ENCODE measurements around the gene MBD5.
A peak's percentile ranks its signal among the peaks of the same experiment; 100 is the strongest.

The MBD5 gene

DNA sequence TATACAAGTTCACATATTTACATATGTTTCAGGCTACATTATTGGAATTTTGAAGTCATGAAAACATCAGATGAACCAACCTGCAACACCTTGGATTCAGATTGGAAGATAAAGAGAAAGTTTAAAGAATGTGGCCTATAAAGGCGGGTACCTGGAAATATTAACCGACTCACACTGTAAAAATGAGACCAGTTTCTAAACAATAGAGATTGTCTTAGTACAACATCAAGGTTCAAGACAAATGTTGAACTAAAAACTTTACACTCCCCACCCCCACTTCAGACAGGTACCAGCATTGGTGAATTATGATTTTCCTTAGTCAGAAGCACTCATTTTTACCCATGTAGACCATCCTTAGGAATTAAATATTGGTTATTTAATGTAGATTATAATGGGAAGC lies 437.3 kb downstream of the MBD5 start:
- DNase-seq (ENCODE audit: low read depth in 2 of 2): no peak

DNA sequence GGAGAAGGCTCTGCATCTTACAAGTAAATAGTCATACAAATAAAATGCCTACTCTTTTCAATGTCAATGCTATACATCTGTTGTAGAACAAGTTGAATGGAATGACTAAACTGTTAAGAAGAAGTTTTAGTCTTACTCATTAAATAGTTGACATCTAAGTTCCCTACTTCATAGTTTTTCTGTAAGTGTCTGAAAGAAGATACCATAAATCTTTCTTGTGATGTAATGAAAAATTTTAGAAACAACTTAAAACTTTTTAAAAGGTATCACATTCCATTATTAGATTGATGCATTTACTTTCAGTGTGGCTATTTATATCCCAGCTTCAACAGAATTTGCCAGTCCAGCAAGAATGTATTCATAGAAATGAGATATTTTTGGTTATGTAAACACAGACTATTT lies 438.5 kb downstream of the MBD5 start:
- DNase-seq (ENCODE audit: low read depth in 2 of 2): peak; percentile 13 to 20

DNA sequence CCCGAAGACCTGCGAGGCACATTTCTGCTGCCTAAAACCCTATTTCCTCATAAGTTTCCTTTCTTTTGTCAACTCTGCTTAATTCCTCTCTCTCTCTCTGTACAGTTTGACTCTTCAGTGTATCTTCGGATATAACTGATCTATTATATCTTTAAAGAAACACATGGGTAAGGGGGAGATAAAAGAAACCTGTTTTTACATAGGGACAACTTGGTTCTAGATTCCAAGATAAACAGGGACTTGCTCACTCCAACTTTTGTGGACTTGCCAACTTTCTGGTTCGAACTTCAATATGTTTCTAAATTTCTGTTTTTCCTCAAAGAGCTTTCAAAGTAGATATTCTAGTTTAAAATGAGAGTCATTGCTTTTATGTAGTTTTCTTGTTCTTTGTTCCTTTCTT lies 441.0 kb downstream of the MBD5 start:
- DNase-seq (ENCODE audit: low read depth in 2 of 2): no peak

DNA sequence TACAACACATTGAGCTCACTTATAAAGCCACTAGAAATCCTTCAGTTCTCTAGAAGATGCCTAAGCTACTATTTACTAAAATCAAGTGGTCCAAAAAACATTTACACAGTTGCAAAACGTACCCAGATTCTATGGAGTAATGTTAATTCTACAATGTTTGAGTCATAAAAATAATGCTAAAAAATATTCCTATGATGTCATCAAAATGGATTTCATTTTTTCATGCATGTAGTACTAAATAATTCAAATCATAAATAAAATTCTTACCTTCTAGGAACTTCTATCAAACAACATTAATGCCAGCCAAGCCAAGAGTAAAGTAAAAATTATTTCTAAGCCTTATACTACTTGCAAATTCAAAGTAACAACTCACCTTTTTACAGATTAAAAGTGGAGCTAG lies 454.7 kb downstream of the MBD5 start:
- DNase-seq (ENCODE audit: low read depth in 2 of 2): no peak

DNA sequence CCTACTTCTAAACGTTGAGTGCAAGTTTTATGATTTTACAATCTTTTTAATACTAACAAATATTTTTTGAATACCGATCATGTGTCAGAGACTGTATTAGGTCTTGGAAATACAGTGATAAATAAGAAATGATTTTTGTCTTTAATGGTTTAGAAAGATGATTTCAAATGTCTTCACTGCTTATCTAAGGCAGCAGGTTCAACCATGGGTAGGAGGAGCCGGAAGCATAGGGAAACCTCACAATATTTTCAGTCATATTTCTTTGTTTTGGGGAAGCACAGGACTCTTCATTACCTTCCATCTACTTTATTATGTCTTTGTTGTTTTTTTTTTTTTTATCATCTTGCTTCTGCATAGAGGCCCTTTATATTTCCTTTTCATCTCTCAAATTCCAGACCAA lies 458.5 kb downstream of the MBD5 start:
- no peak for DNase-seq (ENCODE audit: low read depth in 2 of 2)

DNA sequence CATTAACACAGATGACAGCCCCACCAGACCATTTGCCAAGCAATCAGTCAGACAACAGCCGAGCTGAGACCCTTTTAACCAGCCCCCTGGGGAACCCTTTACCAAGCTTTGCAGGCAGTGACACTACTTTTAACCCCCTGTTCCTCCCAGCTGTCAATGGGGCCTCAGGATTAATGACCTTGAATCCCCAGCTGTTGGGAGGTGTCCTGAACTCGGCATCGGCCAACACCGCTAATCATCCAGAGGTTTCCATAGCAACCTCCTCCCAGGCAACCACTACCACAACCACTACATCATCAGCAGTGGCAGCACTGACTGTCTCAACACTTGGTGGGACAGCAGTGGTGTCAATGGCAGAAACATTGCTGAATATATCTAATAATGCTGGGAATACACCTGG lies 462.8 kb downstream of the MBD5 start:
- DNase-seq (ENCODE audit: low read depth in 2 of 2): no peak

DNA sequence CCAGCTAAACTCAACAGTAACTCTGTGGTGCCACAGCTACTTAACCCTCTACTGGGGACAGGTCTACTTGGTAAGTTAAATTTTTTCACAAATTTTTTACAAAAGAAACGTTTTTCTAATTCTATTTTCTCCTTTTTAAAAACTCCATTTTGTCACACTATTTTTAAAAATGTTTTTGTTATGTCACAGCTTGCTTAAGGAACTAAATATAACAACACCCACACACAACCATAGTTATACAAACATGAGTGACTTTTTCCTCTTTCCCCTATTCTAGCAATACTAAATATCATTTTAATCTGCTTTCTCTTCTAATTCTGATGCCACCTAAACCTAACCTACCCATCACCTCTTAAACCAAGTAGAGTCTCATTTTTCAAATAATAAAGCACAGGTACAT lies 463.2 kb downstream of the MBD5 start:
- DNase-seq (ENCODE audit: low read depth in 2 of 2): no peak

DNA sequence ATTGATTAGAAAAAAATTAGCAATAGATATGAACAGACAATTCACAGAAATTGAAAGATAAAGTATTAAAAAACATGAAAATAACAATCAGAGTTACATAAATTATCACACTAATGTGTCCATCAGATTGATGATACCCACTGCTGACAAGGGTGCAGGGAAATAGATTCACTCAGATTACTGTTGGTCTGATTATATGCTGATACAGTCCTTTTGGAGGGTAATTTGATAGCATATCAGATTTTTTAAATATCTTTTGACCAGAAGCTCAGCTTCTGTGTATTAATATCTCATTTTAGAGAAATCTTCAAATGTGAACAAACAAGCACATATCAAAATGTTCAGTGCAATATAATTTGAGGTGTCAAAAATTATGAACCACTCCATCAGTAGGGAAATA lies 465.8 kb downstream of the MBD5 start:
- no peak for DNase-seq (ENCODE audit: low read depth in 2 of 2)

DNA sequence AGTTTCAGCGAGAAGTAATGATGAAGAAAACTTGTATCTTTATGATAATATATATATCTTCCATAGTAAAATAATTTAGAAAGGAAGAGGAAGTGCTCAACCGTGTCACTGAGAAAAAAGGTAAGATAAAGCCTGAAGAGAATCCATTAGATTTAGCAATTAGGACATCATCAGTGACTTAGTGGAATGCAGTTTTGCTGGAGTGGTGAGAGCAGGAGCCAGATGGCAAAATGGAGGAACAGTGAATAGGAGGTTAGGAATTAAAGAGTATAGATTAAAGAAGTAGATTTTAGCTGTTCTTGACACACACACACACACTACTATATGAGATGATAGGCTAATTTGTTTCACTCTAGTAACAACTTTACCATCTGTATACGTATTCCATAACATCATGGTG lies 466.5 kb downstream of the MBD5 start:
- no peak for DNase-seq (ENCODE audit: low read depth in 2 of 2)

DNA sequence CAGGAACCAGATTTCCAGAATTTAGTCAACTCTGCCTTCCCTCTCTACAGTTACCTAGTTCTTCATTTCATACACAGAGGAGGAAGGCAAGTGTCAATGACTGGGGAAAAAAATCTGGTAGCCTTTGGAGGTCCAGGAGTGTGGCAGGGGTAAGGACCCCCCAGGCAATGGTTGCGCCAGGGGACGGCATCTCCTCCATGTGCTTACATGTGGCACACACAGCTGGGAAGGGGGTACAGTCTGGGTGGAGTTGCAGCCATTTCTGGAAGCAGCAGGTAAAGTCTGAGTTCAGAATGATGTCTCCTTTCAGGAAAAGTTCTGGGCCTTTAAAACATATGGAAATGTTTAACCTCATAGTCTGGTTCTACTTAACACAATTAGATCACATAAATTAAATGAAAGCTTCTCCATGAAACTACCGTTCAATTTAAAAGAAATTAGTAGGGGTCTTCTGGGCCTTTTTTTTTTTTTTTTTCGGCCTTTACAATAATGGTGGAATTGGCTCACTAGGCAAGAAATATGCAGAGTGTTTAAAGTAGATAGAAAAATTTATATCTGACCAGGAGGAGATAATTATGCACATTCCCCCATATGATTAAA lies 470.0 kb downstream of the MBD5 start:
- DNase-seq (ENCODE audit: low read depth in 2 of 2): no peak

DNA sequence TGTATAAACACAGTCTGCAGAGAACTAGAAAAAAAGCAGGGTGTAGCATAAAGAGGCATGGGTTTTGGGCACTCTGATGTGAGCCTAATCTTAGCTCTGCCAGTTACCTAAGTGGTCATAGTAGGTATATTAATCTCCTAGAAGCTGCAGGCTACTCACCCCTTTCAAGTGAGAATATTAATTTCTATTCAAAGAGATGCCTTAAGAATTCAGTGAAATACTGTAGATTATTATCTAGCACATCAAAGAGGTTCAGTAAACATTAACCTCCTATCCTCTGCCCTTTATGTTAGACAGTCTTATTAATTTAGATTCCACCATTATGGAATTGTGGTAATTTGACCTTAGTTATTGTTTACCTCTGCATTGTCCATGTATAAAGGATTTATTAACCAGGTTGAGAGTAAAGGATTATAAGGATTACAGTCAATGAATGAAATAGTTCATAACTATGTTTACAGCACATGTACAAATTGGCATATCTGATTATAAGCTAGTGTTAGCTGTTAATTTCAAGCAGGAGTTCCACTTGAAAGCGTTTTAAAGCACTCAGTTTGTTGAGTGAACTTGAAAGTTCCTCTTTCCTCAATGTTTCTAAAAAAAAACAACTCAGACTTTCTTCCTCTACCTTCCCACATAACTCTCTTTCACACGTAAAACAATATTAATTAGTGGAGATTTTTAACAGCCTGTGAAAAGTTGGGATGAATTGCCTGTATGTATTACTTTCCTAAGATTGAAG lies 473.1 kb downstream of the MBD5 start:
- DNase-seq (ENCODE audit: low read depth in 2 of 2): no peak

DNA sequence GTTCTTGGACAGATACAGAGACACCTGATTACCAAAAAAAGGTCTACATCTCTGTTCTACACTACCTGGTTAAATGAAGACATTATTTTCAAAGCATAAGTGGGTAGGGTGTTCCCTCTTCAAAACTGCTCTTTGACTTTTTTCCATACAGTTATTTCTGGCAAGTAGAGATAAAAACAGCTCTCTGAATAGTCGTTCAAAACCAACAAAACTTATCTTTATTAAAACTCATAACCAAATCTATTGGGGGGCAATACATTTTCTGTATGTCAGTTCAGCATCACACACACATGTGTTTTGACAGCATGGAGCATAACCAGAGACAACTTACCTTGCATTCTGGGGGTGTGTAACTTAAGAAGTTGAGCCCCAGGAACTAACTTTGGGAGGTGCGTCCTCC lies 474.7 kb downstream of the MBD5 start:
- no peak for DNase-seq (ENCODE audit: low read depth in 2 of 2)

DNA sequence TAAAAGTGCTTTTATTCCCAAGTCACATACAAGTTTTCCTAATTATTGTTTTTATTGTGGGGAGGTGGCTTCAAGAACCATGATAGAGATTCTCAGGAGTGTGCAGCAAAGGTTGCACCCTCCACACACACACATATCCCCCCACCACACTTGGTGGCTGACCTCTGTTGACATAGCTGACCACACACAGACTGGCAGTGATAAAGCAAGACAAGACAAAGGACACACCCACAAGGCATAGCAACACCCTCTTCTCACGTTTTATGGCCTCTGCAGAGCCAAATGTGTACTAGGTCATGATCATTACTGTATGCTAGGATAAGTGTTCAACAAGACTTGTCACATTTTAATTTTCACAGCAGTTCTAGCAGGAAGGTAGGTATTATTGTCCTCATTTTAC lies 480.7 kb downstream of the MBD5 start:
- no peak for DNase-seq (ENCODE audit: low read depth in 2 of 2)

DNA sequence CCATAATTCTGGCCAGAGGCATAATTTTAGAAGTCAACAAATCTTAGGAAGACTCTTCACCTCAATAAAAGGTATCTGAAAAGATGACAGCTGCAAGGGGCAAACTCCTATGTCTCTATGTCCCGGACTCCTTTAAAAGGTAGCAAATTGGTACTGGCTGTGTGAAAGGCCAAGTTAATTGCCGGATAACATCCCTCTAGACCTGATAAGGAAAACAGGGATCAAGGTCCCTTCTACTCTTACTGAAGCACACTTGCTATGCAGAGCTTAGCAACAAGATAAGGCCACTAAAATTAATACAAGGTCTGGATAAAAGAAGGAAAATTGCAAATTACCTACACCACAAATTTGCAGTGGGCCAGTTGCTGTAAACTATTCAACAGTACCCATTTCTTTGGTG lies 482.6 kb downstream of the MBD5 start:
- DNase-seq (ENCODE audit: low read depth in 2 of 2): no peak

DNA sequence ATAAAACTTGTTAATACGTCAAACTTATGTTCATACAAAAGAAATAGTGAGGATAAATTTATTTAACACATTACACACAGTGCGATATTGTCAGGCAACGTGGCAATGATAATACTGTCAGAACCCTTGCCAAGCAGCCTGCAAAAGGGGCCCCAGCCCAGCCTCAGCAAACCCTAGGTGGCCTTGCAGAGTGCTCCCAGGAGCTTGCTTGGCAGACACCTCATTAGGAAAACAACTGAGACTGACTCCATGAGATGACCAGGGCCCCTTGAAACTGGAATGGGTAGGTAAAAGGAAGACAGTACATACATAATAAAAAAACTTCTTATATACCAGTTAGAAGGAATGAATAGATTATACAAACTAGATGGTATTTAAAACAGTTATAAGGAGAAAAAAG lies 487.1 kb downstream of the MBD5 start:
- DNase-seq (ENCODE audit: low read depth in 2 of 2): no peak

DNA sequence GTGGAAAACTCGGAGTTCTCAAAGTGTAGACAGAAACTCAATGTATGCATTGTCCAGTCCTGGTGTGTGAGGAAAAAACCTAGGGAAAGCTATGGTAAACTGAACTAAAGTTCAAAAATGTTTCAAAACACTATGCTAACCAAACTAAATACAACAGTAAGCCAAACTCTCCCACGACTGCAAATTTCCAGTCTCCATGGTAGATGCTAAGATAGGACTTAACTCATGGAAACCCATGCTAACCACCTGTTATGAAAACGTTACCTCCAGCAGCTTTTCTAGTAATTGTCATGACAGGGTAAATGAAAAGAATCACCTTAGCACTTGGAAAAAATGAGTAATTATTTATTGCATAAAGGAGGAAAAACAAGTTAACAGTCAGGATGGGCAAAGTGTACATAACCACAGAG lies 488.0 kb downstream of the MBD5 start:
- no peak for DNase-seq (ENCODE audit: low read depth in 2 of 2)

DNA sequence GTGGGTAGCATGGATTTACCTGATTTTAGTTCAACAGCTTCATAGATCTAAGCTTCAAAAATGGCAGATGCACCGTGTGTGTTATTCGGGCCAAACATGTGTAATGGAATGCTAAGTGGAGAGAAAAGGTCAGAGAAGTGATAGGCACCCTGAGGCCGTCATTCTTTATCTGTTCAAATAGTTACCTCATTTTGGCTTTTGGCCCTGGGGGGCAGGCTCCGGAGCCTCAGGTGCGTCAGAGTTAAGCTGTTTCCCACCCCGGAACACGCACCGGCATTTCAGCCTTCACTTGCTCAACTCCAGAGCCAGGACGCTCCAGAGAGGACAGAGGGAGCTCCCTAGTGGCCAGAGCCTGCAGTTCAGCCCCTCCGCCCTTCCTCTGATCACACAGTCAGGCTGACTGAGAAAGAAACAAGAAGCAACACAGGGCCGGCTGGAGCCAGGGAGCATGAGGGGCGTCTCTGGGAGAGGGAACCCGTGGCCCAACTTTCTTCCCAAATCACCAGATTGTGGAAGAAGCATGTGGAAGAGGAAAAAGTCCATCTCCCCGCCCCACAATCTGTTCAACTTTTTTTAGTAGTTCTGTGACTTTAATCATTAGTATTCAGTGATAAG lies 488.5 kb downstream of the MBD5 start:
- peak; percentile 42 to 44 for DNase-seq (ENCODE audit: low read depth in 2 of 2)

DNA sequence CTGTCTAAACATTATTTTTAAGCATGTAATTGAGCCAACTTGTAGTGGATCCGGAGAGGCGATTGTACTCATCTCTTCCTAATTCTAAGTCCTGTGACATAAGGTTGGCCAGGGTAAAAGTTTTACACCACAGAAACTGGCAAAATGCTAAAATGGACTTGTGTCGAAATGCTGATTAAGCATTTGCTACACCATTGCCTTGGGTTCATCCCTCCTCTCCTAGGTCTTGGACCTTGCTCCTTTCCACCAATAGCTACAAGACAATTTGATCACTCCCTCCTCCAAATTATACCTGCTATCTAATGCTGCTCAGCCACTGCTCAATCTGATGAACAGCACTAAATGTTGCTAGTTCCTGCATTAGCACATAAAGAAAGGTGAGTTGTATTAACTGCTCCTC lies 491.0 kb downstream of the MBD5 start:
- no peak for DNase-seq (ENCODE audit: low read depth in 2 of 2)

DNA sequence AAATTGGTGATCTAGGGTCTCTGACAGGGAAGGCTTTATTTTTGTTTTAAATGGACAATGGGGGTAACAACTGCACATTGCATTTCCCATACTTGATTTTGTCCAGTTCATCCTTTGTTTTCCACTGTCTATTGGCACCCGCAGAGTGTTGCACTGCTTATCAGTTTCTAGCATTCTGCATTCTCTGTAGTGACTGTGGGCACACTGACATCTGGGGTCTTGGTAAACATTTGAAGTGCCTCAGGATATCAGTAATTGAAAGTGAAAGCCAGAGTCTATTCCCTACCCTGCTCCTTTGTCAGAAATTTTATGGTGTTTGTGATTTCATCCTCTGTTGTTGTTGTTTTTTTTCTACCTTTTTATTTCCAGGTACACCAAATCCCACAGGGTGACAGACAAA lies 491.6 kb downstream of the MBD5 start:
- no peak for DNase-seq (ENCODE audit: low read depth in 2 of 2)

DNA sequence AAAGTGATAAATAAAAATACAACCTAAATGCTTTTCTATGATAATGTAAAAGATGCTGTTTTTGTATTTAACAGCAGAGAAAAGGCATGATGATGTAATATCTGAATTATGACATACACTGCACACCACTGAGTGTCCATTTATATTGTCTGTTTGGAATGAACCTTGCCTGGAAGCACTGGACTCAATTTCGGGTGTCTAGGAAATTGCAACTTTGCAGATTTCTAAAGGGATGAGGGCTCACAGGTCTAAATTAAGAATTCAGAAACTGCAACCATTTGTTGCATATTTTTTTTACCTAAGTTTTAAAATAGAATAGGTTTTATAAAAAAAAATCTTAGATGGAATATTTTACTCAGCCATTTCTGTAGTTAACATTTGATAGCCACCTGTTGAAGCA lies 492.5 kb downstream of the MBD5 start:
- DNase-seq (ENCODE audit: low read depth in 2 of 2): no peak

DNA sequence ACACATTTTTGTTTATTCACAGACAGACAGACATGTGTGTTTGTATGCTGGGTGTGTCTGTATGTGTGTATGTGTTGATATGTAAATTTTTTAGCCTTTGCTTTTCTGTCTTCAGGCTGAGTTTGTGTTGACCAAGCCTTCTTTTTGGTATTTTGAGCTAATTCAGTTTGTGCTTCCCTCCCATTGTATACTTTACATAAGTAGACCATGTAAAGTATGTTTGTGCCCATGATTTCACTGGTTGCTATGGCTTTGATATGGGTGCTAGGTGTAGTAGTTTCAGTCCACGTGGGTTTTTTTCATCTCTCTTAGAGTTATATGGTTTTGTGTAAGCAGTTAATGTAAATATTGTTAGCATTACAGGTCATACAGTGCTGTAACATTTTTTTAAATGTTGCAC lies 494.2 kb downstream of the MBD5 start:
- no peak for DNase-seq (ENCODE audit: low read depth in 2 of 2)

DNA sequence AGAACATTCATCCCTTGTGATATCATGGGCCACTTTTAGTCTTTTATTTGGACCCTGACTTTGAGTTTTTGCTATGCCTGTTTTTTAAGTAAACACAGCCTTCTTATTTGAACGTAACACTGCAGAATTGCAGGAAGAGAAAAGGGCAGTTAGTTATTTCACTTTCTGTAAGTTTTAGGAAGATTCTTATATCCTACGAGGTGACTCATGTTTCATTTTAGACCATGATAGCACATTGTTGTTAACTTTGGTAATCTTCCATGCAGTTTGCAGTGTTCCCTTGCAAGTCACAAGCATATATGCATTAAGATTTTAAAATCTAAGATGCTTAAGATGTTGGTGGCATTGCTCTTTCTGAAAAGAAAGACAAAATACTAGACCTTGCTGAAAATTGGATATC lies 495.1 kb downstream of the MBD5 start:
- DNase-seq (ENCODE audit: low read depth in 2 of 2): no peak

DNA sequence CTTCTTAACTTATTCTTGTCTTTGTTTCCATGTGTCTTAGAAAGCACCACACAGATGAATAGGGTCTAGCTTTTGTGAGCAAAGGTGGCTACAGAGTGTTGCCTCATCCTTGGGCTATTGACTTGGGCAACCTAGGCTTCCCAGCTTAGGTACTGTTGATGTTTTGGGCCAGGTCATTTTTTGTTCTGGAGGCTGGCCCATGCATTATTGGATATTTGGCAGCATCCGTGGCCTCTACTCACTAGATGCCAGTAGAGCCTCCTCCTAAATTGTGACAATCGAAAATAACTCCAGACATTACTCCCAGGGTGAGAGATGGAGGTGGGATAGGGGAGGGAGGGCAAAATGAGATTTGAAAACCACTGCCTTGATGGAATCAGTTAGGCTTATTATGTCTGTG lies 496.4 kb downstream of the MBD5 start:
- DNase-seq (ENCODE audit: low read depth in 2 of 2): no peak

DNA sequence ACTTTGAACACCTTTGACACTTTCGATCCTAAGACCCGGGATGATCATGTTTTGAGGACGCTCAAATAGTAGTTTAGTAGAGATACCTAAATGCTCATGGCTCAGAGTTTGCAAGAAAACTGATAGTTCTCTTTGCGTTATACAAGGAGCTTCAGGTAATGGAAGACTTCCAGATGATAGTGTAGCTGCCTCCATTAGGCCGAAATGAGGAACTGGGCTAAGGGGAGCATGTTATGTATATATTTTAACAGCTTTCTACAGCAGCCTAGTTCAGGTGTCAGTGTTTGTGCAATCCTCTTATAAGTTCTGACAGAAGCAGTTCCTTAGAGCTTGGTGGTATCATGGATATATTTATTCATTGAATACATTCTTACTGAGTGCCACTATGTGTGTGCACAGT lies 496.9 kb downstream of the MBD5 start:
- DNase-seq (ENCODE audit: low read depth in 2 of 2): no peak
